ENCODE measurements around the gene HLA-DRA.

The HLA-DRA gene

DNA sequence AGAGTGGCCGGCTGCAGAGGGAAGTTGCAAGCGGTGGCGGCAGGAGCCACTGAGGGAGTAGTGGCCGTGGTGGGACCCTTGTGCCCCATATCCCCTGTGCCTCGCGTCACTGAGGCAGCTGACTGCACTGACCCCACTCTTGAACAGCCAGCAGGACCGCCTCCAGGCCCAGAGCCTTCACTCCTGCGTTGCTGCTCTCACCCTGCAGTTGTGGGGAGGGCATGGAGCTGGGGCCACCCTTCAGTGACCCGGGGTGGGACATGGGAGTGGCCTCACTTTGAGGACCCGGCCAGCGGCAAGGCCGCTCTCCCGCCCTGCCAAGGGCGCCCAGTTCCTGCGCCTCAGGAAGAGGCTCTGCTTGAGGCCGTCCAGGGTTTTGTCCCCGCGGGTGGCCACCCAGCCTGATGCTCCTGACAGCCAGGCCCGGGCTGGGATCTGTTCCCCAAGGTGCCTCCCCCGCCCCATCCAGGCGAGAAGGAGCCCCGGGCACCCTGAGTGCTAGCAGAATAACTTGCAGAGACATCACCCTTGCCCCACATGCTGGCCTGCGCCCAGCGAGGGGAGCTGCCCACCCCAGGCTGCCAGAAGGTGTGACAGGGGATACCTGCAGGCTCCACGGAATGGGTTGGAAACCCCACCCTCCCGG lies 44.4 kb downstream of the HLA-DRA start:
- no peaks in the 10 kb centered on the region for H3K9me3 ChIP-seq
- H3K4me1 ChIP-seq (ENCODE audit: control insufficient read depth in 1 of 2, insufficient read depth in 1 of 2, low read depth in 1 of 2, low read length in 1 of 2), result no peaks in the 10 kb centered on the region
- no peaks in the 10 kb centered on the region for H3K27me3 ChIP-seq
- TF ChIP-seq, protein P1, sequence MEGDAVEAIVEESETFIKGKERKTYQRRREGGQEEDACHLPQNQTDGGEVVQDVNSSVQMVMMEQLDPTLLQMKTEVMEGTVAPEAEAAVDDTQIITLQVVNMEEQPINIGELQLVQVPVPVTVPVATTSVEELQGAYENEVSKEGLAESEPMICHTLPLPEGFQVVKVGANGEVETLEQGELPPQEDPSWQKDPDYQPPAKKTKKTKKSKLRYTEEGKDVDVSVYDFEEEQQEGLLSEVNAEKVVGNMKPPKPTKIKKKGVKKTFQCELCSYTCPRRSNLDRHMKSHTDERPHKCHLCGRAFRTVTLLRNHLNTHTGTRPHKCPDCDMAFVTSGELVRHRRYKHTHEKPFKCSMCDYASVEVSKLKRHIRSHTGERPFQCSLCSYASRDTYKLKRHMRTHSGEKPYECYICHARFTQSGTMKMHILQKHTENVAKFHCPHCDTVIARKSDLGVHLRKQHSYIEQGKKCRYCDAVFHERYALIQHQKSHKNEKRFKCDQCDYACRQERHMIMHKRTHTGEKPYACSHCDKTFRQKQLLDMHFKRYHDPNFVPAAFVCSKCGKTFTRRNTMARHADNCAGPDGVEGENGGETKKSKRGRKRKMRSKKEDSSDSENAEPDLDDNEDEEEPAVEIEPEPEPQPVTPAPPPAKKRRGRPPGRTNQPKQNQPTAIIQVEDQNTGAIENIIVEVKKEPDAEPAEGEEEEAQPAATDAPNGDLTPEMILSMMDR (IDR thresholded peaks at IDR 0.05), result no peak
- no peak overlapping the region for H3K27ac ChIP-seq
- H3K36me3 ChIP-seq, result no peaks in the 10 kb centered on the region
- no peak overlapping the region for H3K4me3 ChIP-seq (ENCODE audit: low read depth in 1 of 2, low read length in 1 of 2)

DNA sequence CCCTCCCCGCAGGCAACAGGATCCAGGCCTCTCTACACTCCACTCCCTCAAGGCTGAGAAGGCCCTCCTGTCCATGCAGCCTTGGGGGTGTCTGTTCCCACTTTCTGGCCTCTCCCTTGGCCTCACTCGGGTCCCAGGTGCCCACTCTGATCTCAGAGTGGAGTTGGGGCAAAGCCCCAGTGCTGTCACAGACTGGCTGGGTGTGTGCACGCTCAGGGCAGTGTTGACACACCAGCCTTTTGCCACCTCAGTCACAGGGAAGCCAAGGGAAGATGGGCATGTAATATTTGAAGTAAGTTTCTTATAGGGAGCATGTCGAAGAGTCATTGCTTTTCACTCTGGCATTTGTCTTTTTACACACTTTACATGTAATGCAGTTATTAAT lies 44.9 kb downstream of the HLA-DRA start:
- Histone ChIP-seq H3K27ac (no peak overlapping the region), H3K36me3 (no peaks in the 10 kb centered on the region), H3K4me3 (ENCODE audit: low read depth in 1 of 2, low read length in 1 of 2) (no peak overlapping the region), H3K27me3 (no peaks in the 10 kb centered on the region), H3K9me3 (no peaks in the 10 kb centered on the region), H3K4me1 (ENCODE audit: control insufficient read depth in 1 of 2, insufficient read depth in 1 of 2, low read depth in 1 of 2, low read length in 1 of 2) (no peaks in the 10 kb centered on the region)
- TF ChIP-seq, protein P1 (IDR thresholded peaks at IDR 0.05), result no peak

DNA sequence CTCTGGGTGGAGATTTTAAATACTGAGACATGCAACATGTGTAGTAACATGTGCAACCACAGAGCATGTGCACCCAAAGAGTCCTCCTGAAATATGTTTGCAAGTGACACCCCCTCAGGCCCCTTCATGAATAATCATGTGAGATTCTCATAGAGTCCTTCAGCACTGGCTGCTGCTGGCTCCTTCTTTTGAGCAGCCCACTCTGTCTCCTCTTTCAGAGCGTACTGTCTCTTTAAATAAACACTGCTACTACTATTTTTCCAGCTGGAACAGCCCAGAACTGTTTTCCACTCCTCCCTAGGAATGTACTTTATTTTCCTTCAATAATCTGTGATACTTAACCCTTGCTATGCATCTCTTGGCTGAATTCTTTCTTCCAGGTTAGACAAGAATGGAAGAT lies 48.4 kb downstream of the HLA-DRA start:
- Histone ChIP-seq H3K9me3 (no peaks in the 10 kb centered on the region), H3K4me1 (ENCODE audit: control insufficient read depth in 1 of 2, insufficient read depth in 1 of 2, low read depth in 1 of 2, low read length in 1 of 2) (no peaks in the 10 kb centered on the region), H3K4me3 (ENCODE audit: low read depth in 1 of 2, low read length in 1 of 2) (no peak overlapping the region), H3K36me3 (no peaks in the 10 kb centered on the region), H3K27ac (no peak overlapping the region), H3K27me3 (no peaks in the 10 kb centered on the region)
- TF ChIP-seq, protein P1 (IDR thresholded peaks at IDR 0.05), result no peak

DNA sequence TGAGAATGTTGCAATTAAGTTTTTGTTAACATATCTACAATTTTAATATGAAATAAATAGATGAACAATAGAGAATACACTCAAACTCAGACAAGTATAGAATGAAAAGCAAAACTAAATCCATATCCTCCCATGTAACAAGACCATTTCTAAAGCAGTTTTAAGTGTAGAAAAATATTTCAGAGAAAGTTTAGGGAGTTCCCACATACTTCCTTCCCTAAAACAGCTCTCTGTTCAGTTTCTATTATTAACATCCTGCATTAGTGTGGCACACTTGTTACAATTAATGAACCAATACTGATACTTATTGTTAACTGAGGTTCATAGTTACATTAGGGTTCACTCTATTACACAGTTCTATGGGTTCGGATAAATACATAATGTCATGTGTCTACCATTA lies 52.0 kb downstream of the HLA-DRA start:
- TF ChIP-seq, protein P1 (IDR thresholded peaks at IDR 0.05), result no peak
- no peaks in the 10 kb centered on the region for H3K9me3 ChIP-seq
- H3K27me3 ChIP-seq, result no peaks in the 10 kb centered on the region
- no peaks in the 10 kb centered on the region for H3K36me3 ChIP-seq
- H3K4me1 ChIP-seq (ENCODE audit: control insufficient read depth in 1 of 2, insufficient read depth in 1 of 2, low read depth in 1 of 2, low read length in 1 of 2), result no peaks in the 10 kb centered on the region
- H3K4me3 ChIP-seq (ENCODE audit: low read depth in 1 of 2, low read length in 1 of 2), result no peak overlapping the region
- no peak overlapping the region for H3K27ac ChIP-seq

DNA sequence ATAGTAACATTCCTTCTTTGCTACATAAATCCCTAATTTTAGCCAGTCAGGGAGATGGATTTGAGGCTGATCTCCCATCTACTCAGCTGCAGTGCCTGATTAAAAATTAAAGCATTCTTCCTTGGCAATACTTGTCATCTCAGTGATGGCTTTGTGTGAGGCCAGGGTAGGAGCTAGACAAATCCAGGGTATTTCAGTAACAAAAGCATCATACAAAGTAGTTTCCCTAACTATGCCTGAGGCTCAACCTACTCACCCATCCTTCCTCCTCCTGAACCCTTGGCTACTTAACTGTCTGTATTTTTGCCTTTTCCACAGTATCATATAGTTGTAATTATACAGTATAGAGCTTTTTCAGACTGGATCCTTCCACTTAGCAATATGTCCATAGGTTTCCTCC lies 52.7 kb downstream of the HLA-DRA start:
- Histone ChIP-seq H3K9me3 (no peaks in the 10 kb centered on the region), H3K4me3 (ENCODE audit: low read depth in 1 of 2, low read length in 1 of 2) (no peak overlapping the region), H3K36me3 (no peaks in the 10 kb centered on the region), H3K4me1 (ENCODE audit: control insufficient read depth in 1 of 2, insufficient read depth in 1 of 2, low read depth in 1 of 2, low read length in 1 of 2) (no peaks in the 10 kb centered on the region), H3K27ac (no peak overlapping the region), H3K27me3 (no peaks in the 10 kb centered on the region)
- TF ChIP-seq, protein P1 (IDR thresholded peaks at IDR 0.05), result no peak

All from neutrophil (primary cell).